Upper lobe of right lung (tissue), 1 donor: ENCODE measurements around the gene PRKAG3. TPM values are rescaled to one million over a fixed set of nuclear protein-coding genes. Genes with fewer than 3 reads are reported as not detected.

Experiments used
- ATAC-seq: fragments of 200-7000 bp; cut with Tn5 transposase; one replicate; pipeline ENCODE4 v1.9.1; 2020; ENCODE audit warnings: mild to moderate bottlenecking, moderate library complexity
- DNase-seq: peaks from one replicate; pipeline ENCODE4 v3.0.0-alpha.2; 2020
- H3K27ac ChIP-seq: fragments of 200-600 bp; one replicate; pipeline ENCODE4 v1.8.0; 2022
- H3K27me3 ChIP-seq: fragments of 200-600 bp; one replicate; pipeline ENCODE4 v1.8.0; 2022; ENCODE audit warnings: mild to moderate bottlenecking
- H3K36me3 ChIP-seq: fragments of 200-600 bp; one replicate; pipeline ENCODE4 v1.8.0; 2022
- H3K4me1 ChIP-seq: fragments of 200-600 bp; one replicate; pipeline ENCODE4 v1.8.0; 2022
- H3K4me3 ChIP-seq: fragments of 200-600 bp; one replicate; pipeline ENCODE4 v1.8.0; 2022; ENCODE audit warnings: mild to moderate bottlenecking
- H3K9me3 ChIP-seq: fragments of 200-600 bp; one replicate; pipeline ENCODE4 v1.8.0; 2022
- intact Hi-C: fragments of 100-400 bp; cut with DNase I; formaldehyde crosslinking; loops from one replicate; pipeline ENCODE4 v1.11.0; 2022
- total RNA-seq: library from RNA; stranded (reverse); fragmentation: NEBNext Ultra II Directional; extraction: Animal tissue kit (Norgen Biotek cat#: 25700); gene quantifications from one replicate; pipeline ENCODE4 v1.2.1, GENCODE V29; 2021
- TF ChIP-seq, protein P1 (sequence below): fragments of 200-600 bp; IDR thresholded peaks from one replicate; pipeline ENCODE4 v1.8.0; 2022; ENCODE audit warnings: antibody characterized with exemption
- donor health status: DM: no; HTN: yes; CAD: no; lungs with severe emphysema.

PRKAG3 gene
- total RNA-seq, 1 donor from 2014 or later, result not detected

GRCh38 chr2:218832081-218832480 lies 478 bp upstream of the PRKAG3 start:
- H3K27me3 ChIP-seq, result no peaks in the 10 kb centered on the region
- H3K27ac ChIP-seq, result no peak overlapping the region
- DNase-seq, result no peak
- no peaks in the 10 kb centered on the region for H3K36me3 ChIP-seq
- H3K4me1 ChIP-seq, result no peaks in the 10 kb centered on the region
- intact Hi-C loops, result no loop called here
- no peak overlapping the region for H3K4me3 ChIP-seq
- no peaks in the 10 kb centered on the region for H3K9me3 ChIP-seq
- TF ChIP-seq, protein P1, sequence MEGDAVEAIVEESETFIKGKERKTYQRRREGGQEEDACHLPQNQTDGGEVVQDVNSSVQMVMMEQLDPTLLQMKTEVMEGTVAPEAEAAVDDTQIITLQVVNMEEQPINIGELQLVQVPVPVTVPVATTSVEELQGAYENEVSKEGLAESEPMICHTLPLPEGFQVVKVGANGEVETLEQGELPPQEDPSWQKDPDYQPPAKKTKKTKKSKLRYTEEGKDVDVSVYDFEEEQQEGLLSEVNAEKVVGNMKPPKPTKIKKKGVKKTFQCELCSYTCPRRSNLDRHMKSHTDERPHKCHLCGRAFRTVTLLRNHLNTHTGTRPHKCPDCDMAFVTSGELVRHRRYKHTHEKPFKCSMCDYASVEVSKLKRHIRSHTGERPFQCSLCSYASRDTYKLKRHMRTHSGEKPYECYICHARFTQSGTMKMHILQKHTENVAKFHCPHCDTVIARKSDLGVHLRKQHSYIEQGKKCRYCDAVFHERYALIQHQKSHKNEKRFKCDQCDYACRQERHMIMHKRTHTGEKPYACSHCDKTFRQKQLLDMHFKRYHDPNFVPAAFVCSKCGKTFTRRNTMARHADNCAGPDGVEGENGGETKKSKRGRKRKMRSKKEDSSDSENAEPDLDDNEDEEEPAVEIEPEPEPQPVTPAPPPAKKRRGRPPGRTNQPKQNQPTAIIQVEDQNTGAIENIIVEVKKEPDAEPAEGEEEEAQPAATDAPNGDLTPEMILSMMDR, result no peak
- ATAC-seq, result no peak

GRCh38 chr2:218830526-218831306 lies 887 bp downstream of the PRKAG3 start:
- TF ChIP-seq, protein P1, result no peak
- Histone ChIP-seq H3K36me3 (no peaks in the 10 kb centered on the region), H3K4me1 (no peaks in the 10 kb centered on the region), H3K9me3 (no peaks in the 10 kb centered on the region), H3K27ac (no peak overlapping the region), H3K27me3 (no peaks in the 10 kb centered on the region), H3K4me3 (no peak overlapping the region)
- intact Hi-C loops, result no loop called here
- DNase-seq, result no peak
- ATAC-seq, result no peak

DNA sequence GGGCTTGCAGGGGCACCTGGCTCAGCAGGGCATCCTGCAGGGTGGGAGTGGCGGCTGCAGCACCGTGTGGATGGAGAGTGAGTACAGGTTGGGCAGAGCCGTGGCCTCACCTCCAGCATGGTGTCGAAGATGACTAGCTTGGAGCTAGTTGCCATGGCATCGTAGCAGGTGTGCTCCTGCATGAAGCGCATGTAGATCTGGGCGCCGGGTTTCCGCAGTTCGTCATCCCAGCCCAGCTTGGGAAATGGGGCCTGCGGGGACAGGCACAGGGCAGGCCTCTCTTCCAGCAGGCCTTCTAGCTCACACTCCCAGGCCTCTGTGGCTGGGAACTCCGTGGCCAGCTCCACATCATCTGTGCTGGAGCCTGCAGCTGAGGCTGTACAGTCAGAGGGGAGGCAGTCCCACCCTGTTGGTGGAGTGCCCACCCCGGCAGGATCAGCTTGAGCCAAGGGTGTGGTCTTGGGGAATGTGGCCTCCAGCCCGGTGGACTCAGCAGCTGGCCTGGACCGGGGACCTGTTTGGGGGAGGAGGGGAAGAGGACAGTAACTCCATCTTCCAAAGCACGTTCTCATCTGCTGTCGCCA lies 1.6 kb downstream of the PRKAG3 start:
- intact Hi-C loops, result no loop called here
- DNase-seq, result no peak
- TF ChIP-seq, protein P1, result no peak
- H3K27ac ChIP-seq, result no peak overlapping the region
- no peak overlapping the region for H3K4me3 ChIP-seq
- H3K9me3 ChIP-seq, result no peaks in the 10 kb centered on the region
- H3K4me1 ChIP-seq, result no peaks in the 10 kb centered on the region
- no peaks in the 10 kb centered on the region for H3K27me3 ChIP-seq
- no peaks in the 10 kb centered on the region for H3K36me3 ChIP-seq
- no peak for ATAC-seq

DNA sequence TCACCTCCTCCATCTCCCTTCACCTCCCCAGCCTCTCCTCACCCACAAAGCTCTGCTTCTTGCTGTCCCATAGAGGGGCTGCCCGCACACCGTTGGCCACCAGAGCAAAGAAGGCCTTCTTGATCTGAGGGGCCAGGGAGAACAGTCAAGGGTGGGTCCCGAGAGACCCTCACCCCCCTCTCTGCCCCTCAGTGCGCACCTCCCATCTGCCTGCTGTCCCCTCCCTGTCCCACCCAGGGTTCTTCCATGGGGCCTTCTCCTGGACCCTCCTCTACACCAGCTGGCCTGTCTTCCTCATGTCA lies 3.2 kb downstream of the PRKAG3 start:
- Histone ChIP-seq H3K4me1 (no peaks in the 10 kb centered on the region), H3K36me3 (no peaks in the 10 kb centered on the region), H3K27me3 (no peaks in the 10 kb centered on the region), H3K4me3 (no peak overlapping the region), H3K9me3 (no peaks in the 10 kb centered on the region), H3K27ac (no peak overlapping the region)
- TF ChIP-seq, protein P1, result no peak
- no peak for DNase-seq
- intact Hi-C loops, result no loop called here
- no peak for ATAC-seq

DNA sequence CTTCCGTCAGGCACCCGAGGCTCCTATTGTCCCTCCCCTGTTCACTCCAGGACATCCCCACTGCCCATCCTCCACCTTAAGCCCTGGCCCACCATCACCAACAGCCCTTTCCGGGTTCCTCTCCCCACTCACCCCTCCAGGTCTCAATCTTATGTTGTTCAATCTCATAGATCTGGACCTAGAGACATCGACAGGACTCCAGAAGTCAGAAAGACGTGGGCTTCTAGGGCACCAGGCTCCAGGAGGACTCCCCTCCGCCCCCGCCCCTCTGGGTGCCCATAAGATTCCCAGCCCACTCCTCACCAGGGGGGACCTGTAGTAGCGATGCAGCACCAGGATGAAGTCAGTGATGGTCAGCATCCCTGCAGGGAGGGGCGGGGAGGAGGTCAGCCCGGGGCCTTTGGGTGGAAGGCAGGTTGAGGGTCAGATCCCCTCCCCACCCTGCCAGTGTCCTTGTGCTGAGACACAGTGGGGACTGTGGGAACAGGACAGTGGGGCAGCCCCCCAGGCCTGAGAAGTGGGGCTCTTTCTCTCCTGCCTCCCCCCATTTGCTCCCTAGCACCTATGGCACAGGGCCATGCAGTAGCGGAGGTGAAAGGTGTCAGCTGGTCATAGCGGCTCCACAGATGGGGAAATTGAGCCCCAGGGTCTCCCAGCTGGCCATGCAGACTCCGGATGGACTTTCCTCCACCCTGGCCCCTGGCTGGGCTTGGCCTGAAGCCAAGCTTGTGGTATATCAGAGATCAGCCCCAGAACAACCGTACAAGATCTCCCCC lies 3.7 kb downstream of the PRKAG3 start:
- no peak overlapping the region for H3K4me3 ChIP-seq
- H3K4me1 ChIP-seq, result no peaks in the 10 kb centered on the region
- H3K27me3 ChIP-seq, result no peaks in the 10 kb centered on the region
- TF ChIP-seq, protein P1, result no peak
- no peaks in the 10 kb centered on the region for H3K9me3 ChIP-seq
- no peaks in the 10 kb centered on the region for H3K36me3 ChIP-seq
- no peak overlapping the region for H3K27ac ChIP-seq
- ATAC-seq, result no peak
- no peak for DNase-seq
- intact Hi-C loops, result no loop called here
